Measurements from ENCODE around the gene PCDHB3. TPM values are rescaled to one million over a fixed set of nuclear protein-coding genes. Genes with fewer than 3 reads are reported as not detected.
A peak's percentile ranks its signal among the peaks of the same experiment; 100 is the strongest.
"Not testable (repeated sequence)": the region's sequence is repeated elsewhere in the genome, so short reads cannot be mapped to it uniquely, and the experiment has no call there.

Gene PCDHB3
- polyA plus RNA-seq, 1 donor: 1.1 TPM

GRCh38 chr5:141135030-141135717 is 34.9 kb downstream of the PCDHB3 start, which contains the start of gene PCDHB5:
Gene PCDHB5, plus strand, starts transcription at chr5:141135206. Its CDS starts 229 bp downstream, at chr5:141135435.
- Histone ChIP-seq H3K36me3 (ENCODE audit: control insufficient read depth, insufficient read depth, low read length) (no peaks in the 10 kb centered on the region), H3K4me3 (ENCODE audit: low read length) (peak within 1 kb of the TSS; percentile 13), H3K27ac (ENCODE audit: low read length) (no peak within 1 kb of the TSS), H3K27me3 (ENCODE audit: control insufficient read depth, insufficient read depth, low read length) (peaks cover 10% of the 10 kb centered on the region), H3K4me1 (ENCODE audit: control insufficient read depth, insufficient read depth, low read length) (no peaks in the 10 kb centered on the region), H3K9me3 (ENCODE audit: control insufficient read depth, low read depth, low read length) (peaks cover 18% of the 10 kb centered on the region)
- WGBS (ENCODE audit: insufficient coverage, low lambda C conversion rate): 17% methylated on average over 2 of the region's 22 CpGs
- DNase-seq: no peak

GRCh38 chr5:141135718-141136266 is 35.5 kb downstream of the PCDHB3 start:
- Histone ChIP-seq H3K36me3 (ENCODE audit: control insufficient read depth, insufficient read depth, low read length) (no peaks in the 10 kb centered on the region), H3K9me3 (ENCODE audit: control insufficient read depth, low read depth, low read length) (peaks cover 18% of the 10 kb centered on the region), H3K4me3 (ENCODE audit: low read length) (no peak overlapping the region), H3K4me1 (ENCODE audit: control insufficient read depth, insufficient read depth, low read length) (no peaks in the 10 kb centered on the region), H3K27ac (ENCODE audit: low read length) (no peak overlapping the region), H3K27me3 (ENCODE audit: control insufficient read depth, insufficient read depth, low read length) (peaks cover 10% of the 10 kb centered on the region)
- no peak for DNase-seq
- WGBS (ENCODE audit: insufficient coverage, low lambda C conversion rate): 50% methylated on average over 2 of the region's 19 CpGs

- peaks cover 18% of the 10 kb centered on the region for H3K9me3 ChIP-seq (ENCODE audit: control insufficient read depth, low read depth, low read length)
- no CpG with 5 or more reads among the region's 34 CpGs for WGBS (ENCODE audit: insufficient coverage, low lambda C conversion rate)
- not testable (repeated sequence) for H3K27ac ChIP-seq (ENCODE audit: low read length); H3K27me3 ChIP-seq (ENCODE audit: control insufficient read depth, insufficient read depth, low read length); DNase-seq; H3K36me3 ChIP-seq (ENCODE audit: control insufficient read depth, insufficient read depth, low read length); H3K4me1 ChIP-seq (ENCODE audit: control insufficient read depth, insufficient read depth, low read length); H3K4me3 ChIP-seq (ENCODE audit: low read length)
Measured at GRCh38 chr5:141137346-141137745, 37.1 kb downstream of the PCDHB3 start.

GRCh38 chr5:141149812-141150211 is 49.5 kb downstream of the PCDHB3 start, which contains the start of gene PCDHB6:
Gene PCDHB6, plus strand, starts transcription at chr5:141150057. Its CDS starts 201 bp downstream, at chr5:141150258.
- DNase-seq: no peak
- no peak within 1 kb of the TSS for H3K4me3 ChIP-seq (ENCODE audit: low read length)
- no CpG with 5 or more reads among the region's 18 CpGs for WGBS (ENCODE audit: insufficient coverage, low lambda C conversion rate)
- no peak within 1 kb of the TSS for H3K27ac ChIP-seq (ENCODE audit: low read length)
- H3K4me1 ChIP-seq (ENCODE audit: control insufficient read depth, insufficient read depth, low read length): no peaks in the 10 kb centered on the region
- H3K36me3 ChIP-seq (ENCODE audit: control insufficient read depth, insufficient read depth, low read length): no peaks in the 10 kb centered on the region
- peaks cover 12% of the 10 kb centered on the region for H3K9me3 ChIP-seq (ENCODE audit: control insufficient read depth, low read depth, low read length)
- H3K27me3 ChIP-seq (ENCODE audit: control insufficient read depth, insufficient read depth, low read length): peaks cover 4% of the 10 kb centered on the region

- no CpG with 5 or more reads among the region's 33 CpGs for WGBS (ENCODE audit: insufficient coverage, low lambda C conversion rate)
- H3K27ac ChIP-seq (ENCODE audit: low read length): no peak overlapping the region
- H3K4me1 ChIP-seq (ENCODE audit: control insufficient read depth, insufficient read depth, low read length): no peaks in the 10 kb centered on the region
- peaks cover 15% of the 10 kb centered on the region for H3K9me3 ChIP-seq (ENCODE audit: control insufficient read depth, low read depth, low read length)
- no peaks in the 10 kb centered on the region for H3K36me3 ChIP-seq (ENCODE audit: control insufficient read depth, insufficient read depth, low read length)
- H3K4me3 ChIP-seq (ENCODE audit: low read length): no peak overlapping the region
- peaks cover 4% of the 10 kb centered on the region for H3K27me3 ChIP-seq (ENCODE audit: control insufficient read depth, insufficient read depth, low read length)
- no peak for DNase-seq
Measured at GRCh38 chr5:141150224-141150992, 50.1 kb downstream of the PCDHB3 start.

GRCh38 chr5:141150993-141151325 is 50.7 kb downstream of the PCDHB3 start:
- no CpG with 5 or more reads among the region's 13 CpGs for WGBS (ENCODE audit: insufficient coverage, low lambda C conversion rate)
- Histone ChIP-seq H3K4me3 (ENCODE audit: low read length) (no peak overlapping the region), H3K9me3 (ENCODE audit: control insufficient read depth, low read depth, low read length) (peaks cover 17% of the 10 kb centered on the region), H3K4me1 (ENCODE audit: control insufficient read depth, insufficient read depth, low read length) (no peaks in the 10 kb centered on the region), H3K27me3 (ENCODE audit: control insufficient read depth, insufficient read depth, low read length) (peaks cover 4% of the 10 kb centered on the region), H3K27ac (ENCODE audit: low read length) (no peak overlapping the region), H3K36me3 (ENCODE audit: control insufficient read depth, insufficient read depth, low read length) (no peaks in the 10 kb centered on the region)
- DNase-seq: no peak

- H3K27ac ChIP-seq (ENCODE audit: low read length); H3K4me1 ChIP-seq (ENCODE audit: control insufficient read depth, insufficient read depth, low read length); H3K36me3 ChIP-seq (ENCODE audit: control insufficient read depth, insufficient read depth, low read length); DNase-seq; H3K27me3 ChIP-seq (ENCODE audit: control insufficient read depth, insufficient read depth, low read length); H3K4me3 ChIP-seq (ENCODE audit: low read length): not testable (repeated sequence)
- no CpG with 5 or more reads among the region's 41 CpGs for WGBS (ENCODE audit: insufficient coverage, low lambda C conversion rate)
- peaks cover 18% of the 10 kb centered on the region for H3K9me3 ChIP-seq (ENCODE audit: control insufficient read depth, low read depth, low read length)
Measured at GRCh38 chr5:141151632-141152031, 51.4 kb downstream of the PCDHB3 start.

GRCh38 chr5:141152096-141152495 is 51.8 kb downstream of the PCDHB3 start:
- H3K9me3 ChIP-seq (ENCODE audit: control insufficient read depth, low read depth, low read length): peaks cover 18% of the 10 kb centered on the region
- not testable (repeated sequence) for H3K4me1 ChIP-seq (ENCODE audit: control insufficient read depth, insufficient read depth, low read length); H3K4me3 ChIP-seq (ENCODE audit: low read length); H3K27ac ChIP-seq (ENCODE audit: low read length); H3K36me3 ChIP-seq (ENCODE audit: control insufficient read depth, insufficient read depth, low read length); DNase-seq; H3K27me3 ChIP-seq (ENCODE audit: control insufficient read depth, insufficient read depth, low read length)
- no CpG with 5 or more reads among the region's 36 CpGs for WGBS (ENCODE audit: insufficient coverage, low lambda C conversion rate)

Other genes with a start within 250 kb of the PCDHB3 start
- gene PCDHA10, start 244.6 kb upstream of the PCDHB3 start, polyA plus RNA-seq: 1.1 TPM
- 1.3 TPM for gene PCDHA11, start 231.5 kb upstream of the PCDHB3 start, polyA plus RNA-seq
- 0.48 TPM for gene PCDHA12, start 225.2 kb upstream of the PCDHB3 start, polyA plus RNA-seq
- gene PCDHA13, start 218.3 kb upstream of the PCDHB3 start, polyA plus RNA-seq: 0.72 TPM
- gene PCDHAC1, start 174.2 kb upstream of the PCDHB3 start, polyA plus RNA-seq: 1.2 TPM
- 2.4 TPM for gene PCDHAC2, start 134.0 kb upstream of the PCDHB3 start, polyA plus RNA-seq
- 0.31 TPM for gene PCDHB1, start 49.1 kb upstream of the PCDHB3 start, polyA plus RNA-seq
- 1.7 TPM for gene PCDHB2, start 5.9 kb upstream of the PCDHB3 start, polyA plus RNA-seq
- gene PCDHB4, start 21.3 kb downstream of the PCDHB3 start, polyA plus RNA-seq: 1.6 TPM
- 2.1 TPM for gene PCDHB5, start 34.7 kb downstream of the PCDHB3 start, polyA plus RNA-seq
- gene PCDHB6, start 49.6 kb downstream of the PCDHB3 start, polyA plus RNA-seq: 0.96 TPM
- 1.3 TPM for gene PCDHB7, start 72.2 kb downstream of the PCDHB3 start, polyA plus RNA-seq
- gene PCDHB8, start 77.3 kb downstream of the PCDHB3 start, polyA plus RNA-seq: 0.67 TPM
- gene PCDHB16, start 81.9 kb downstream of the PCDHB3 start, polyA plus RNA-seq: 1.1 TPM
- 0.73 TPM for gene PCDHB9, start 86.7 kb downstream of the PCDHB3 start, polyA plus RNA-seq
- 2.9 TPM for gene PCDHB10, start 91.9 kb downstream of the PCDHB3 start, polyA plus RNA-seq
- gene PCDHB11, start 99.2 kb downstream of the PCDHB3 start, polyA plus RNA-seq: 1.1 TPM
- 1.2 TPM for gene PCDHB12, start 108.2 kb downstream of the PCDHB3 start, polyA plus RNA-seq
- gene PCDHB13, start 113.4 kb downstream of the PCDHB3 start, polyA plus RNA-seq: 1.4 TPM
- gene PCDHB14, start 122.9 kb downstream of the PCDHB3 start, polyA plus RNA-seq: 2.7 TPM
- gene PCDHB15, start 144.9 kb downstream of the PCDHB3 start, polyA plus RNA-seq: 3.0 TPM
- 0.04 TPM for gene SLC25A2, start 203.6 kb downstream of the PCDHB3 start, polyA plus RNA-seq
- gene TAF7, start 220.3 kb downstream of the PCDHB3 start, polyA plus RNA-seq: 88.9 TPM
- gene PCDHGA1, start 230.0 kb downstream of the PCDHB3 start, polyA plus RNA-seq: 0.30 TPM
- gene PCDHGA2, start 238.3 kb downstream of the PCDHB3 start, polyA plus RNA-seq: 1.3 TPM
- 0.96 TPM for gene PCDHGA3, start 243.4 kb downstream of the PCDHB3 start, polyA plus RNA-seq
- gene PCDHGB1, start 249.6 kb downstream of the PCDHB3 start, polyA plus RNA-seq: 0.52 TPM